Activated naive CD4-positive, alpha-beta T cell treated with Interleukin-2 at 50 U/mL for 16 hours (primary cell): Measurements from ENCODE around the gene CAPN7.
A peak's percentile ranks its signal among the peaks of the same experiment; 100 is the strongest.
"Not testable (repeated sequence)": the region's sequence is repeated elsewhere in the genome, so short reads cannot be mapped to it uniquely, and the experiment has no call there.

Experiments used
- DNase-seq: peaks from one replicate; pipeline ENCODE4 v3.0.0-alpha.2; 2020

The CAPN7 gene

DNA sequence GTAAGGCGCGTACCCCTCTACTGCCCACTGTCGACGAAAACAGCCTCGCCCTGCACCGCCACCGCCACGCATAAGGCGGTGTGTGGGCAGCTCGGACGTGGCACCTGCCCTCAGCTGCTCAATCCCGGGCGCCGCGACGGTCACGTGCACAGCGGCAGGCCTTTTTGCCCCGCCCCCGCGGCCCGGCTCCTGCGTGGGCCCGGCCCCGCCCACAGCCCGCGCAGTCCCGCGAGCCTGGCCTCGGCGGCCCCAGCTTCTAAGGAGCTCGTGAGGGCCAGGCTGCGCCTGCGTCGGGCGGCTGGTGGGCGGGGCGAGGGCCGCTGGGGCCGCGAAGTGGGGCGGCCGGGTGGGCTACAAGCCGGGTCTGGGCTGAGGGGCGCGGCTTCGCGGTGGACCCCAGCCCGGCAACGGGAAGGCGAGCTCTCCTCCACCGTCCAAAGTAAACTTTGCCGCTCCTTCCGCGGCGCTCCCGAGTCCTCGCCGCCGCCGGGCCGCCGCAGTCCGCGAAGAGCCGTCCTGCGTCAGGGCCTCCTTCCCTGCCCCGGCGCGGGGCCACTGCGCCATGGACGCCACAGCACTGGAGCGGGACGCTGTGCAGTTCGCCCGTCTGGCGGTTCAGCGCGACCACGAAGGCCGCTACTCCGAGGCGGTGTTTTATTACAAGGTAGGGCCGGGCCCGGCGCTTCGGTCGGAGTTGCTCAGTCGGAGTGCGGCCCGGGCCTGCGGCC is at the start of gene CAPN7:
CAPN7 (plus strand) TSS at position 313 of the 728 bp plus-strand sequence; CDS start at position 563, 250 bp downstream.
- peak; percentile 95 for DNase-seq

DNA sequence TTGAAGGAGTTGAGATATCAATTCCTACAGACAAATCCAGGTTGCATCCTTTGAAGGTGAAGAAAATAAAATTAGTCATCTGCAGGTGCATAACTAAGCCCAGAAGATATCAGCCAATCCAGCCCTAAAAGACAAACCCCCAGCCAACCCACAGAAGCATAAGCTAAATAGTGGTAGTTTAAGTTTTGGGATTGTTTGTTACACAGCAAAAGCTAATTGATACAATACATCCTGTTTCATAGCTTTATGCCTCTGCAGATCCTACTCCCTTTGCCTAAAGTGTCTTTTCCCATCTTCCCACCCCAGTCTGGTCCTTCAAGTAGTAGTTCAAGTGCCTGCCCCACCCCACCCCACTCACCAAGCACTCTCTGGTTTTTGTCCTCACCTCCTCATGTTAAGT is 48.6 kb upstream of the CAPN7 start:
- DNase-seq, result no peak

GRCh38 chr3:15159501-15160136 is 46.4 kb upstream of the CAPN7 start:
- DNase-seq, result no peak

DNA sequence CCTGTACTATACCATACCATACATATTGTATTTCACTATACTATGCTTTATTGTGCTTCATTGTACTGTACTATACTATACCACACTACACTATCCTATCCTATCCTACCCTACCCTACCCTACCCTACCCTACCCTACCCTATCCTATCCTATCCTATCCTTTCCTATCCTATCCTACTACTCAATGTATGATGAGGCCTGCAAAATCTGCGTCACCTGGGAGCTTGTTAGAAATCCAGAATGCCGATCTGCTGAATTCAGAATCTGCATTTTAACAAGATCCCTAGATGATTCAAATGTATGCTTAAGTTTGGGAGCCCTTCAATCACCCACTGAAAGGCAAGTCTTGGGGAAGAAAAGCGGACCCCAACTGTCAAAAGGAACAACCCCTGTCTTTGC is 45.4 kb upstream of the CAPN7 start:
- DNase-seq, result no peak

- no peak for DNase-seq
Measured at GRCh38 chr3:15161133-15161532, 44.9 kb upstream of the CAPN7 start.

GRCh38 chr3:15163656-15164055 is 42.4 kb upstream of the CAPN7 start:
- DNase-seq, result not testable (repeated sequence)

- no peak for DNase-seq
Measured at GRCh38 chr3:15164340-15164739, 41.7 kb upstream of the CAPN7 start.

DNA sequence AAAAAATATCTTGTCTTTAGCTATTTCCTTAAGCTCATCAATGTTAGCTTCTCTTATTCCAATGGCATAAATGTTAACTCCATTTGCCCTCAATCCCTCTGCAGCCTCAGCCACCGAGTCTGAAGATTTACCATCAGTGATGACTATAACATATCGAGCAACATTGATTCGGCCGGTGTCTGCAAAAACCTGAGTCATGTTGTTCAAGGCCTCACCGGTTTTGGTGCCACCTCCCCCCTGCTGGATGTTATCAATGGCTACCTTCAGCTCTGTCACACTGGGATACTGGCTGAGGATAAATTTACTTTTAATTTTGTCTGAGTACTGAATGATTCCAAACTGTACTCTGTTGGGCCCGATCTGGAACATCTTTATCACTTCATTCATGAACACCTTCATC is 41.0 kb upstream of the CAPN7 start:
- DNase-seq, result no peak

DNA sequence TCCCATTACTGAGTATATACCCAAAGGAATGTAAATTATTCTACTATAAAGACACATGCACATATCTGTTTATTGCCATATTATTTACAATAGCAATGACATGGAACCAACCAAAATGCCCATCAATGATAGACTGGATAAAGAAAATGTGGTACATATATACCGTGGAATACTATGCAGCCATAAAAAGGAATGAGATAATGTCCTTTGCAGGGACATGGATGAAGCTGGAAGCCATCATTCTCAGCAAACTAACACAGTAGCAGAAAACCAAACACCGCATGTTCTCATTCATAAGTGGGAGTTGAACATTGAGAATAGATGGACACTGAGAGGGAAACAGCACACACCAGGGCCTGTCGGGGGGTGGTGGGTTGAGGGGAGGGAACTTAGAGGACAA is 39.7 kb upstream of the CAPN7 start:
- DNase-seq, result not testable (repeated sequence)

DNA sequence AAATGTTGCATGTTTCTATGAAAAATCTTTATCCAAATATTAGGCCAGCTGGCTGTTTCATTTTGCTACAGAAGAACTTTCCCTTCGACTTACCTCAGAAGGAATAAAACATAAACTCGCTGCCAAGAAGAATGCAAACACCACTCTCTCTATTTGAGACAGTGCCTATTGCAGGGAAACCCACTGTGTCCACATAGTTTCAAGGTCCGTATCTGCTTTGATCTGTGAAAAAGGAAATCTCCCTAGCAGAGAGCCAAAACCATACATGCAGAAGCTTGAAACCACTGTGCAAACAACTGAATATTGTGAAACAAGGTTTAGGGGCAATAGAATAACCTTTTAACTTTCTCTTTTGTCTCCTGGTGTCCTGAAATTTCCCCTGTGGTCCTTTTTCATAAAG is 35.0 kb upstream of the CAPN7 start:
- no peak for DNase-seq

DNA sequence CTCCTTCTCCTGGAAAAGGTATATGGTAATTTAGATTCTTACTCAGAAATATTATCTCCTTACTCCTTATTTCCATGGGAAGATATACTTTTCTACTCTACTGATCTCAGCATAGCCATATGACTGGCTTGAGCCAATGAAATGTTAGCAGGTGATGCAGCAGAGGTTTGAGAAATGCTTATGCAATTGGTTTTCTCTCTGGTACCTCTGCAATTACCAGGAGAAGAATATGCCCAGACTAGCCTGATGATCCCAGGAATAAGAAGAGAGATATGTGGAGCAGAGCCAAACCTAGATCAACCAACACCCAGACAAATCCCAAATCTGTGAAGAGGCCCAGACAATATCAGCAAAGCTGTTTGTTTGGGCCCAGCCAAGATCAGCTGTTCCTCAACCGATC is 33.2 kb upstream of the CAPN7 start:
- no peak for DNase-seq

GRCh38 chr3:15174953-15175352 is 31.1 kb upstream of the CAPN7 start:
- DNase-seq, result no peak

- no peak for DNase-seq
Measured at GRCh38 chr3:15175605-15176004, 30.4 kb upstream of the CAPN7 start.

DNA sequence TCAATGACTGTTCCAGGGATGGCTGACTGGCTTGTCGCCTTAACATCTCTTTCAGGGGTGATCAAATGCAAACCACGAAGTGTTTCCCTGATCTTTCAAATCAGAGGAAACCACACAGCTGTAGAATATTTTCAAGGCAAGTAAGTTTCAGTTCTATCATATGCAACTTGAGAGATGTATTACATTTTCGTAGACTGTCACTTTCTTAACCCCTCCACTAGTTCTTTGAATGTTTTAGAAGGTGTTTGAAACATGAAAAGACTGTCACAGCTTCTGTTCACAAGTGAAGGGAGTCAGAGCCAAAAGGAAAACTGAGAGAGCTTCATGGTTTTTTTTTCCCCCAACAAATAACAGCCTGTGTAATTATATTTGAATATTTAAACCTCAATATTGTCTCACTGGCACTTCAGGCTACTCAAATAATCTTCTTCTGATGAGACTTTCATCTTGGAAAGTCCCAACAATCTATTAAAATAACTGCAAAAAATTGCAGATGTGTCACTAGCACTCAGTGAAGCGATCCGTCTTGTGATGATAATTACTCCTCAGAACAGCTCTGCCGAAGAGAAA is 25.9 kb upstream of the CAPN7 start:
- DNase-seq, result no peak

DNA sequence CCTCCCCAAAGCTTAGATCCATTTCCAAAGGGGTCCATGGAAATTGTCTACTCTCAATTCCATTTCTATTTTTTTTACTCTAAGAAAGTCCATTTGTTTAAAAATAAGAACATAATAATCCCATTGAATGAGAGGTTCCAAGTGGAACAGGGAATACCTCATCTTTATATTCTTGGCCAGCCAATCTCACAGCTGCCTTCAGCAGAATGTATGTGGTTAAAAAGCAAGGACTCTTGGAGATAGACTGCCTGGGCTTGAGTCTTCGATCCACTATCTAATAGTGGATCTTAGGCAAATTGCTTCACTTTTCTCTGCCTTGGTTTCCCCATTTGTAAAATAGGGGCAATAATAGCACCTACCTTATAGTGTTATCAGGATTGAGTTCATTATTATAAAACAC is 24.5 kb upstream of the CAPN7 start:
- no peak for DNase-seq

DNA sequence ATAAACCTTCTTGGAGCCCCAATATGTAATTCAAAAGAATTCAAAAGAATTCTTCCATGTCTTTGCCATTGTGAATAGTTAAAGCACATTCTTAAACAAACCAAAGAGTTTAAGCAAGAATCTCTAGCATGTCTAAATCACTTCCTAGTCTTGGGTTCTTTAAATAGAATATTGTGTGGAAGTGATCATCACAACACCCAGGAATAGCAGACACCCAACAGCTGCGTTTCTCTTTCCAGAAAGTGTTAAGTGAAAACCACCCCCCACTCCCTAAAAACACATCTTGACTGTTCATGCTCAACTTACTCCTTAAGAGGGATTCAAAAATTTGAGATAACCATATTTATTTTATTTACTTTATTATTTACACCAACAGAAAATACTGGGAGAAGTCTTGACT is 24.1 kb upstream of the CAPN7 start:
- DNase-seq, result no peak

GRCh38 chr3:15183011-15183410 is 23.0 kb upstream of the CAPN7 start:
- DNase-seq, result no peak

- no peak for DNase-seq
Measured at GRCh38 chr3:15185404-15185803, 20.6 kb upstream of the CAPN7 start.

GRCh38 chr3:15186101-15186476 is 20.0 kb upstream of the CAPN7 start:
- DNase-seq, result no peak

GRCh38 chr3:15186477-15187164 is 19.4 kb upstream of the CAPN7 start:
- not testable (repeated sequence) for DNase-seq

DNA sequence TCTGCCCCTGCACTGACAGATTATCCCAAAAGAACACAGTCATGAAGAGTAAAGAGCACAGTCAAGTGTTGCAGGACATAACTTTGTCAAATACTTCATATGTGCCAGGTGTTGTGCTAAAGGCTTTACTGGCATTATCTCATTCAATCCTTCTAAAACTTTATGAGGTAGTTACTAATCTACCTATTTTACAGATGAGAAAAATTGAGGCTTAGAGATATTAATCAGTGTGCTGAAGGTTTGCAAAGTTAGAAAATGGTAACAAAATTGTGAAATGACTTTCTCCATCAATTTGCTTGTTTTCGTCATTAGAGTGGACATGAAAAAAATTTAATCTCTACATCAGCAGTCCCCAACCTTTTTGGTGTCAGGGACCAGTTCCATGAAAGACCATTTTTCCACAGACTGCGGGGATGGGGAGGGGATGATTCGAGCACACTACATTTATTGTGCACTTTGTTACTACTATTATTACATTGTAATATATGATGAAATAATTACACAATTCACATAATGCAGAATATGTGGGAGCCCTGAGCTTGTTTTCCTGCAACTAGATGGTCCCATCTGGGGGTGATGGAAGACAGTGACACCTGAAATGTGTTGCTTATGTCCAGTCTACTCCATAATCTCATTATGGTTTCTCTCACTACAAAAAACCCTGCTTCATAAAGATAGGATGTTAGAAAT is 8.6 kb upstream of the CAPN7 start:
- no peak for DNase-seq

DNA sequence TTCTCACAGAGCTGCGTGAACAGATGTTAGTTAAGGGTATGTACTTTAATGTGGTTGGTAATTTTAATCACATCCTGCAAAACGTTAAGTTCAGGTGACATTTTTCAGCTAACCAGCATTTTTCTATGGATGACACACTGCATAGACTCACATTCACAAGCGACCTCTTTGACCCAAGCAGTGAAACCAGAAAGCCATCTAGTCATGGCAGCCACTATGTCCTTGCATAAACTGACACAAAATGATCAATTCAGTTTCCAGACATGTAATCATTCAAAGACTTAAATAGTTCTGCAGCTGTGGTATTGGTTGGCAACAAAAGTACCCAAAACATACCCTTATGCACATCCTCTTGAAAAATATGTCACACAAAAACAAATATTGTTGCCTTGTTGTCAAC is 7.4 kb upstream of the CAPN7 start:
- DNase-seq, result no peak

DNA sequence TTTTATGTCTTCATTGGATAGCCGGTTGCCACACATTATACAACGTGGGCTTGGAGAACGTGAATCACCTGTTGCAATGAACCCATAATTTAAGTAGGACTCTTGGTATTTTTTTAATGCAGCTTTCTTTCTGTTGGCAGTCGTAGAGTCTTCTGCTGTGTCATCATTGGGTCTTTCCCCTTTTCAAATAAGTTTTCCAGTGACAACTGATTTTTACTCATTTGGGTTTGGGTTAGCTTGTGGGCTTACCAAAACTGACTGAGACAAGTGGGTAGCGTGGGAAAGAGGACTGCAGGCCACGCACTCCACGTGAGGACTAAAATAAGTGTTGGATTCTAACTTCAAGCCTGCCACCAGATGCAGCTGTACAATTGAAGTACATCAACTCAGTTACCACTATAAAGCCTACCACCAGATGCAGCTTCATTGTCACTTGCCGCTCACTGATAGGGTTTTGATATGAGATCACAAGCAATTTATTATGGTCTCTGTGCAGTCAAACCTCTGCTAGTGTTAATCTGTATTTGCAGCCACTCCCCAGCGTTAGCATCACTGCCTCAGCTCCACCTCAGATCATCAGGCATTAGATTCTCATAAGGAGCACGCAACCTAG is 6.4 kb upstream of the CAPN7 start:
- no peak for DNase-seq
